Erythroblast (primary cell): ENCODE data around the gene KIAA0513.

Source experiments
- DNase-seq, 2 experiments: peaks; one replicate each; lab custom pipeline; 2025; lab: John Stamatoyannopoulos, UW
- GATA1 ChIP-seq: IDR thresholded peaks from 2 replicates; pipeline ENCODE4 v1.6.1; 2011; ENCODE audit warnings: low read depth, mild to moderate bottlenecking, control low read depth, low read length, moderate library complexity
- POLR2A ChIP-seq: IDR thresholded peaks from 2 replicates; pipeline ENCODE4 v1.6.1; 2011; ENCODE audit warnings: mild to moderate bottlenecking, low read length

The KIAA0513 gene

GRCh38 chr16:85133290-85133599, 105.7 kb downstream of the KIAA0513 start:
- TF ChIP-seq POLR2A (no peak), GATA1 (no peak)
- no peak for DNase-seq

GRCh38 chr16:85134076-85134788, 106.6 kb downstream of the KIAA0513 start:
- DNase-seq, result no peak
- TF ChIP-seq POLR2A, result no peak
- TF ChIP-seq GATA1, result no peak

- DNase-seq, result no peak
- TF ChIP-seq POLR2A (no peak), GATA1 (no peak)
Observed at GRCh38 chr16:85134789-85135142, 107.2 kb downstream of the KIAA0513 start.

- DNase-seq, result no peak
- TF ChIP-seq GATA1, result no peak
- no peak for TF ChIP-seq POLR2A
Observed at GRCh38 chr16:85136213-85136701, 108.7 kb downstream of the KIAA0513 start.

- no peak for DNase-seq
- TF ChIP-seq GATA1, result no peak
- no peak for TF ChIP-seq POLR2A
Observed at GRCh38 chr16:85136702-85137322, 109.2 kb downstream of the KIAA0513 start.

- DNase-seq, result no peak
- no peak for TF ChIP-seq POLR2A
- TF ChIP-seq GATA1, result no peak
Observed at GRCh38 chr16:85137323-85138072, 109.9 kb downstream of the KIAA0513 start.

- no peak for DNase-seq
- TF ChIP-seq GATA1, result no peak
- TF ChIP-seq POLR2A, result no peak
Observed at GRCh38 chr16:85138073-85138824, 110.7 kb downstream of the KIAA0513 start.

GRCh38 chr16:85138825-85139627, 111.4 kb downstream of the KIAA0513 start:
- DNase-seq, result no peak
- TF ChIP-seq POLR2A (no peak), GATA1 (no peak)

- TF ChIP-seq GATA1, result no peak
- TF ChIP-seq POLR2A, result no peak
- DNase-seq, result no peak
Observed at GRCh38 chr16:85139881-85140339, 112.3 kb downstream of the KIAA0513 start.

- DNase-seq, result no peak
- TF ChIP-seq GATA1, result no peak
- TF ChIP-seq POLR2A, result no peak
Observed at GRCh38 chr16:85140455-85141012, 112.9 kb downstream of the KIAA0513 start.

GRCh38 chr16:85141491-85142128, 114.0 kb downstream of the KIAA0513 start:
- TF ChIP-seq GATA1, result no peak
- no peak for DNase-seq

GRCh38 chr16:85142129-85142513, 114.5 kb downstream of the KIAA0513 start:
- DNase-seq, result no peak
- no peak for TF ChIP-seq POLR2A
- no peak for TF ChIP-seq GATA1
